HG02588 (cell line): Measurements from ENCODE around the gene STAB1.

Source experiments
- ATAC-seq: cut with Tn5 transposase; IDR thresholded peaks from one replicate; pipeline ENCODE4 v1.9.1; 2021; ENCODE audit warnings: mild to moderate bottlenecking, moderate library complexity; ENCODE audit not compliant: unreplicated experiment

STAB1 gene

GRCh38 chr3:52557011-52557960 is 62.1 kb downstream of the STAB1 start:
- ATAC-seq, result no peak

GRCh38 chr3:52558436-52558835 is 63.3 kb downstream of the STAB1 start:
- no peak for ATAC-seq

GRCh38 chr3:52561028-52561747 is 66.0 kb downstream of the STAB1 start:
- no peak for ATAC-seq

- no peak for ATAC-seq
Measured at GRCh38 chr3:52563984-52564383, 68.8 kb downstream of the STAB1 start.

GRCh38 chr3:52568069-52568468 is 72.9 kb downstream of the STAB1 start:
- no peak for ATAC-seq

GRCh38 chr3:52570076-52570475 is 74.9 kb downstream of the STAB1 start:
- ATAC-seq, result no peak

GRCh38 chr3:52572221-52572620 is 77.1 kb downstream of the STAB1 start:
- ATAC-seq, result no peak
